ENCODE results near the gene FAM3A.

DNA sequence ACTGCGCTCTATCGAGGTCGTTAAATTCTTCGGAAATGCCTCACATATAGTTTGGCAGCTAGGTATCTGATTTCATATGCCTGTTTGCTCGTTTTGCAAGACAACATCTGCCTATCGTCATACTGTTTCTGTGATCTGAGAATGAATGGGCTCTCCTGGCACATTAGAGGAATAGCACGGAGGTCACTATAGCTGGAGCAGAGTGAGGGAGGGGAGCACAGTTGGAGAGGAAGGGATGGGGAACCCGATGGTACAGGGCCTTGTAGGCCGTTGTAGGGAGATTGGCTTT is 31.9 kb upstream of the FAM3A start:
- TF ChIP-seq EZH2 (IDR thresholded peaks at IDR 0.05) (no peak), EZH2phosphoT487 (IDR thresholded peaks at IDR 0.05) (no peak)
- TF ChIP-seq, protein P1, sequence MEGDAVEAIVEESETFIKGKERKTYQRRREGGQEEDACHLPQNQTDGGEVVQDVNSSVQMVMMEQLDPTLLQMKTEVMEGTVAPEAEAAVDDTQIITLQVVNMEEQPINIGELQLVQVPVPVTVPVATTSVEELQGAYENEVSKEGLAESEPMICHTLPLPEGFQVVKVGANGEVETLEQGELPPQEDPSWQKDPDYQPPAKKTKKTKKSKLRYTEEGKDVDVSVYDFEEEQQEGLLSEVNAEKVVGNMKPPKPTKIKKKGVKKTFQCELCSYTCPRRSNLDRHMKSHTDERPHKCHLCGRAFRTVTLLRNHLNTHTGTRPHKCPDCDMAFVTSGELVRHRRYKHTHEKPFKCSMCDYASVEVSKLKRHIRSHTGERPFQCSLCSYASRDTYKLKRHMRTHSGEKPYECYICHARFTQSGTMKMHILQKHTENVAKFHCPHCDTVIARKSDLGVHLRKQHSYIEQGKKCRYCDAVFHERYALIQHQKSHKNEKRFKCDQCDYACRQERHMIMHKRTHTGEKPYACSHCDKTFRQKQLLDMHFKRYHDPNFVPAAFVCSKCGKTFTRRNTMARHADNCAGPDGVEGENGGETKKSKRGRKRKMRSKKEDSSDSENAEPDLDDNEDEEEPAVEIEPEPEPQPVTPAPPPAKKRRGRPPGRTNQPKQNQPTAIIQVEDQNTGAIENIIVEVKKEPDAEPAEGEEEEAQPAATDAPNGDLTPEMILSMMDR (IDR thresholded peaks at IDR 0.05): no peak

Measured in neural progenitor cell (in vitro differentiated cells).